ENCODE results near the gene PDXK.

The PDXK gene

GRCh38 chr21:43733060-43733459 lies 14.1 kb downstream of the PDXK start:
- no peak for DNase-seq (ENCODE audit: low read depth)
- no peak overlapping the region for H3K4me3 ChIP-seq (ENCODE audit: low read depth, low read length)

GRCh38 chr21:43733529-43734071 lies 14.7 kb downstream of the PDXK start:
- H3K4me3 ChIP-seq (ENCODE audit: low read depth, low read length), result no peak overlapping the region
- TF ChIP-seq CTCF (IDR thresholded peaks at IDR 0.05; ENCODE audit: low read depth, low read length, missing control alignments), result no peak
- DNase-seq (ENCODE audit: low read depth), result no peak

More at GRCh38 chr21:43733060-43733459, 14.1 kb downstream of the PDXK start:
- TF ChIP-seq CTCF (IDR thresholded peaks at IDR 0.05; ENCODE audit: low read depth, low read length, missing control alignments), result no peak

- DNase-seq (ENCODE audit: low read depth), result no peak
- no peak overlapping the region for H3K4me3 ChIP-seq (ENCODE audit: low read depth, low read length)
- no peak for TF ChIP-seq CTCF (IDR thresholded peaks at IDR 0.05; ENCODE audit: low read depth, low read length, missing control alignments)
These were observed 15.4 kb downstream of the PDXK start for GRCh38 chr21:43734131-43734927.

- no peak for DNase-seq (ENCODE audit: low read depth)
- no peak for TF ChIP-seq CTCF (IDR thresholded peaks at IDR 0.05; ENCODE audit: low read depth, low read length, missing control alignments)
- H3K4me3 ChIP-seq (ENCODE audit: low read depth, low read length), result no peak overlapping the region
These were observed 15.9 kb downstream of the PDXK start for GRCh38 chr21:43734928-43735229.

GRCh38 chr21:43735236-43736091 lies 16.5 kb downstream of the PDXK start:
- TF ChIP-seq CTCF (IDR thresholded peaks at IDR 0.05; ENCODE audit: low read depth, low read length, missing control alignments), result no peak
- no peak for DNase-seq (ENCODE audit: low read depth)
- no peak overlapping the region for H3K4me3 ChIP-seq (ENCODE audit: low read depth, low read length)

- no peak for DNase-seq (ENCODE audit: low read depth)
- no peak overlapping the region for H3K4me3 ChIP-seq (ENCODE audit: low read depth, low read length)
- TF ChIP-seq CTCF (IDR thresholded peaks at IDR 0.05; ENCODE audit: low read depth, low read length, missing control alignments), result no peak
These were observed 17.4 kb downstream of the PDXK start for GRCh38 chr21:43736224-43736883.

Measured in GM12864 (cell line).